SU-DHL-6 (cell line): ENCODE results near the gene LONRF2.

ENCODE experiments used
- EZH2phosphoT487 ChIP-seq: fragments of 200-600 bp; sonication (generic), shearing (Covaris generic); conservative IDR thresholded peaks from 2 replicates; pipeline ENCODE4 v1.6.1; 2018; ENCODE audit warnings: mild to moderate bottlenecking, antibody characterized with exemption, low read length, moderate library complexity, mixed read lengths
- TF ChIP-seq, protein P1 (sequence below): fragments of 200-600 bp; sonication (generic); IDR thresholded peaks from one replicate; pipeline ENCODE4 v1.5.1; 2017; ENCODE audit warnings: antibody characterized with exemption, mild to moderate bottlenecking, low read length, moderate library complexity; ENCODE audit not compliant: insufficient read depth, poor library complexity, severe bottlenecking

DNA sequence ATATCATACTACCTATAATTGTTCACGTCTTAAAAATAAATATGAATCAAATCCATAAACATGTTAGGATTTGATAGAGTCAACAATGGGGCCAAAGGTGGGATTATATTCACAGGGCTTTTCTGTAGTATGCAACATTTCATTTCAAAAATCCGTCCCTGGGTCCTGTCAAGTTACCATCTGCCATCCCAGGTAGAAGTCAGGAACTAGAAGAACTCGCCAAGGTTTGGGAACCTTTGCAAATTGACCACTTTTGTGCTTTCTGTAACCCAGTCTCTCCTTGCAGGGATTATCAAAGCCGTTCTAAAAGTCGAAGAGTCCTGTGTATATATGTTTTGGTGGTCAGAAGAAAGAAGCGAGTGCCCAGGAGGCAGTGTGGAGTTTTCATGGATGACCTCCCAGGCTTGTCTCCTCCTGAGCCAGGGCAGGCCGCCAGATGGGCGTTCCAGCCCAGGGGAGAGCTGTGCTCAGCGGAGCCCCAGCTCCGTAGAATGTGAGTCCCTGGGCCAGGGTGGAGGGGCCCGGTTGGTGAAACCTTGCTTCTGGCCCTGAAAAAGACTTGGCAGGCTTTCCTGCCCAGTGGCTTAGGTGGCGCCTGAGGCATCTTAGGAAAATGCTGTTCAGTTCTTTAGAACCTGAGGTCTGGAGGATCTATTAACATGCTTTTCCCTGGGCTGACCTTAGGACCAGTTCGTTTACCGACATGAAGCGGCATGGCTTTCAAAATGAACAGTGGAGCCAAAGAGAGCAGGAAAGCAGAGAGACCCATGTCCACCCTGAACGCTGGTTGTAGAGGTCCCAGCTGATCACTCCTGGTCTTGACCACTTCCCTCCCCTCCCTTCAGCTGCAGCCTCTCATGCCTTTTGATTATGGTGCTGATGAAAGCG lies 69.2 kb downstream of the LONRF2 start:
- TF ChIP-seq, protein P1, sequence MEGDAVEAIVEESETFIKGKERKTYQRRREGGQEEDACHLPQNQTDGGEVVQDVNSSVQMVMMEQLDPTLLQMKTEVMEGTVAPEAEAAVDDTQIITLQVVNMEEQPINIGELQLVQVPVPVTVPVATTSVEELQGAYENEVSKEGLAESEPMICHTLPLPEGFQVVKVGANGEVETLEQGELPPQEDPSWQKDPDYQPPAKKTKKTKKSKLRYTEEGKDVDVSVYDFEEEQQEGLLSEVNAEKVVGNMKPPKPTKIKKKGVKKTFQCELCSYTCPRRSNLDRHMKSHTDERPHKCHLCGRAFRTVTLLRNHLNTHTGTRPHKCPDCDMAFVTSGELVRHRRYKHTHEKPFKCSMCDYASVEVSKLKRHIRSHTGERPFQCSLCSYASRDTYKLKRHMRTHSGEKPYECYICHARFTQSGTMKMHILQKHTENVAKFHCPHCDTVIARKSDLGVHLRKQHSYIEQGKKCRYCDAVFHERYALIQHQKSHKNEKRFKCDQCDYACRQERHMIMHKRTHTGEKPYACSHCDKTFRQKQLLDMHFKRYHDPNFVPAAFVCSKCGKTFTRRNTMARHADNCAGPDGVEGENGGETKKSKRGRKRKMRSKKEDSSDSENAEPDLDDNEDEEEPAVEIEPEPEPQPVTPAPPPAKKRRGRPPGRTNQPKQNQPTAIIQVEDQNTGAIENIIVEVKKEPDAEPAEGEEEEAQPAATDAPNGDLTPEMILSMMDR = no peak
- no peak for TF ChIP-seq EZH2phosphoT487
